ENCODE measurements around the gene CAND2. TPM values are rescaled to one million over a fixed set of nuclear protein-coding genes. Genes with fewer than 3 reads are reported as not detected.
"Not testable (repeated sequence)": the region's sequence is repeated elsewhere in the genome, so short reads cannot be mapped to it uniquely, and the experiment has no call there.

Gene CAND2
- total RNA-seq, 2 donors from 2014 or later, result 1.2 to 1.6 TPM

- no peaks in the 10 kb centered on the region for H3K27me3 Mint-ChIP-seq
- no peaks in the 10 kb centered on the region for H3K36me3 Mint-ChIP-seq (ENCODE audit: low read depth)
- peak overlapping the region; percentile 39 for H3K4me3 Mint-ChIP-seq
- H3K4me1 Mint-ChIP-seq, result peaks cover 13% of the 10 kb centered on the region
- no peaks in the 10 kb centered on the region for H3K9me3 ChIP-seq (ENCODE audit: control insufficient read depth, low read length, poor library complexity, severe bottlenecking)
- peak overlapping the region; percentile 34 for H3K27ac Mint-ChIP-seq
- no peak for ATAC-seq
- DNase-seq, result no peak
Observed at GRCh38 chr3:12832350-12833221, 36.1 kb downstream of the CAND2 start.

GRCh38 chr3:12833222-12834161, 37.0 kb downstream of the CAND2 start:
- H3K36me3 Mint-ChIP-seq (ENCODE audit: low read depth), result peaks cover 2% of the 10 kb centered on the region
- peak overlapping the region; percentile 82 for H3K27ac Mint-ChIP-seq
- H3K4me3 Mint-ChIP-seq, result peak overlapping the region; percentile 39
- H3K9me3 ChIP-seq (ENCODE audit: control insufficient read depth, low read length, poor library complexity, severe bottlenecking), result no peaks in the 10 kb centered on the region
- H3K4me1 Mint-ChIP-seq, result peaks cover 19% of the 10 kb centered on the region
- ATAC-seq (no peak), DNase-seq (no peak)
- H3K27me3 Mint-ChIP-seq, result no peaks in the 10 kb centered on the region

- Mint-ChIP-seq H3K27ac (peak overlapping the region; percentile 82), H3K36me3 (ENCODE audit: low read depth) (peaks cover 6% of the 10 kb centered on the region), H3K4me1 (peaks cover 33% of the 10 kb centered on the region), H3K4me3 (no peak overlapping the region), H3K27me3 (no peaks in the 10 kb centered on the region)
- H3K9me3 ChIP-seq (ENCODE audit: control insufficient read depth, low read length, poor library complexity, severe bottlenecking), result no peaks in the 10 kb centered on the region
- ATAC-seq (no peak), DNase-seq (no peak)
Observed at GRCh38 chr3:12835052-12835665, 38.7 kb downstream of the CAND2 start.

GRCh38 chr3:12837295-12837986, 41.0 kb downstream of the CAND2 start:
- H3K9me3 ChIP-seq (ENCODE audit: control insufficient read depth, low read length, poor library complexity, severe bottlenecking), result no peaks in the 10 kb centered on the region
- H3K27me3 Mint-ChIP-seq, result no peaks in the 10 kb centered on the region
- no peak for ATAC-seq
- no peak overlapping the region for H3K4me3 Mint-ChIP-seq
- no peak for DNase-seq
- peak overlapping the region; percentile 99 for H3K27ac Mint-ChIP-seq
- H3K4me1 Mint-ChIP-seq, result peaks cover 42% of the 10 kb centered on the region
- peaks cover 11% of the 10 kb centered on the region for H3K36me3 Mint-ChIP-seq (ENCODE audit: low read depth)

GRCh38 chr3:12838179-12838965, 41.9 kb downstream of the CAND2 start:
- Mint-ChIP-seq H3K36me3 (ENCODE audit: low read depth) (peaks cover 11% of the 10 kb centered on the region), H3K27ac (peak overlapping the region; percentile 99), H3K4me1 (peaks cover 39% of the 10 kb centered on the region), H3K4me3 (peak overlapping the region; percentile 96), H3K27me3 (no peaks in the 10 kb centered on the region)
- no peak for DNase-seq
- no peaks in the 10 kb centered on the region for H3K9me3 ChIP-seq (ENCODE audit: control insufficient read depth, low read length, poor library complexity, severe bottlenecking)
- ATAC-seq, result no peak

GRCh38 chr3:12839156-12839946, 42.9 kb downstream of the CAND2 start:
- H3K27ac Mint-ChIP-seq, result peak overlapping the region; percentile 99
- H3K4me3 Mint-ChIP-seq, result peak overlapping the region; percentile 96
- H3K4me1 Mint-ChIP-seq, result peaks cover 38% of the 10 kb centered on the region
- no peaks in the 10 kb centered on the region for H3K9me3 ChIP-seq (ENCODE audit: control insufficient read depth, low read length, poor library complexity, severe bottlenecking)
- ATAC-seq (no peak), DNase-seq (no peak)
- H3K36me3 Mint-ChIP-seq (ENCODE audit: low read depth), result peaks cover 11% of the 10 kb centered on the region
- H3K27me3 Mint-ChIP-seq, result no peaks in the 10 kb centered on the region

GRCh38 chr3:12840148-12840547, 43.7 kb downstream of the CAND2 start:
- ATAC-seq, result not testable (repeated sequence)
- peak overlapping the region; percentile 99 for H3K27ac Mint-ChIP-seq

GRCh38 chr3:12840591-12841148, 44.2 kb downstream of the CAND2 start:
- peaks cover 40% of the 10 kb centered on the region for H3K4me1 Mint-ChIP-seq
- no peaks in the 10 kb centered on the region for H3K9me3 ChIP-seq (ENCODE audit: control insufficient read depth, low read length, poor library complexity, severe bottlenecking)
- peak overlapping the region; percentile 96 for H3K4me3 Mint-ChIP-seq
- no peaks in the 10 kb centered on the region for H3K27me3 Mint-ChIP-seq
- ATAC-seq (peak; percentile 43), DNase-seq (peak in 1 of 3 donors; percentile 26)
- H3K36me3 Mint-ChIP-seq (ENCODE audit: low read depth), result peaks cover 11% of the 10 kb centered on the region
- H3K27ac Mint-ChIP-seq, result peak overlapping the region; percentile 99

More at GRCh38 chr3:12840148-12840547, 43.7 kb downstream of the CAND2 start:
- Mint-ChIP-seq H3K36me3 (ENCODE audit: low read depth) (peaks cover 11% of the 10 kb centered on the region), H3K4me1 (peaks cover 38% of the 10 kb centered on the region), H3K4me3 (peak overlapping the region; percentile 96)
- H3K9me3 ChIP-seq (ENCODE audit: control insufficient read depth, low read length, poor library complexity, severe bottlenecking); DNase-seq; H3K27me3 Mint-ChIP-seq: not testable (repeated sequence)

GRCh38 chr3:12841149-12841969, 44.9 kb downstream of the CAND2 start, which contains the start of gene RPL32:
Gene RPL32, minus strand, starts transcription at chr3:12841565. Its CDS starts 1,328 bp downstream, at chr3:12840237.
- H3K36me3 Mint-ChIP-seq (ENCODE audit: low read depth), result peaks cover 11% of the 10 kb centered on the region
- DNase-seq (peak; percentile 73 to 74 (median 74)), ATAC-seq (peak; percentile 93)
- peaks cover 40% of the 10 kb centered on the region for H3K4me1 Mint-ChIP-seq
- peak within 1 kb of the TSS; percentile 96 for H3K4me3 Mint-ChIP-seq
- peak within 1 kb of the TSS; percentile 99 for H3K27ac Mint-ChIP-seq
- no peaks in the 10 kb centered on the region for H3K27me3 Mint-ChIP-seq
- H3K9me3 ChIP-seq (ENCODE audit: control insufficient read depth, low read length, poor library complexity, severe bottlenecking), result no peaks in the 10 kb centered on the region

- Mint-ChIP-seq H3K27me3 (no peaks in the 10 kb centered on the region), H3K36me3 (ENCODE audit: low read depth) (peaks cover 11% of the 10 kb centered on the region), H3K4me3 (peak overlapping the region; percentile 96), H3K27ac (peak overlapping the region; percentile 99), H3K4me1 (peaks cover 38% of the 10 kb centered on the region)
- H3K9me3 ChIP-seq (ENCODE audit: control insufficient read depth, low read length, poor library complexity, severe bottlenecking), result no peaks in the 10 kb centered on the region
- DNase-seq (no peak), ATAC-seq (no peak)
Observed at GRCh38 chr3:12841970-12842328, 45.5 kb downstream of the CAND2 start.
